T-helper 1 cell treated with Interleukin-12 subunit alpha and Interleukin-12 subunit beta and Interleukin-4 antibody, amounts not matched to agents 30 ng/mL and 1 ng/mL, for 36 hours (primary cell): ENCODE results near the gene CALB2. TPM values are rescaled to one million over a fixed set of nuclear protein-coding genes. Genes with fewer than 3 reads are reported as not detected.

Experiments used
- intact Hi-C: fragments of 100-400 bp; cut with micrococcal nuclease; formaldehyde crosslinking; loops from one replicate; pipeline ENCODE4 v1.15.1; 2024
- total RNA-seq: library from RNA; stranded (reverse); gene quantifications from 2 replicates; pipeline ENCODE4 v1.2.3, GENCODE V29; 2022

Gene CALB2
- total RNA-seq = not detected in 2 replicates

GRCh38 chr16:71358464-71358998, at the start of gene CALB2:
CALB2 (plus strand) TSS chr16:71358723; CDS start chr16:71358793, 70 bp downstream.
- intact Hi-C loops = loop anchor here (10.0 kb wide), 1 partner anchor 584 kb away; no protein-coding TSS in a partner anchor

- intact Hi-C loops = loop anchor here (5.0 kb wide), 1 partner anchor 94 kb away; no protein-coding TSS in a partner anchor
Observed at GRCh38 chr16:71311553-71312158, 46.9 kb upstream of the CALB2 start.

- intact Hi-C loops = loop anchor here (5.0 kb wide), 1 partner anchor 96 kb away; no protein-coding TSS in a partner anchor
Observed at GRCh38 chr16:71313591-71313990, 44.9 kb upstream of the CALB2 start.

GRCh38 chr16:71315269-71315668, 43.3 kb upstream of the CALB2 start:
- intact Hi-C loops = no loop called here

GRCh38 chr16:71319999-71320398, 38.5 kb upstream of the CALB2 start:
- intact Hi-C loops = no loop called here

GRCh38 chr16:71327720-71328119, 30.8 kb upstream of the CALB2 start:
- intact Hi-C loops = no loop called here

GRCh38 chr16:71328151-71328550, 30.4 kb upstream of the CALB2 start:
- intact Hi-C loops = no loop called here

- intact Hi-C loops = no loop called here
Observed at GRCh38 chr16:71337631-71338030, 20.9 kb upstream of the CALB2 start.

- intact Hi-C loops = no loop called here
Observed at GRCh38 chr16:71338193-71338592, 20.3 kb upstream of the CALB2 start.

- intact Hi-C loops = no loop called here
Observed at GRCh38 chr16:71338632-71339031, 19.9 kb upstream of the CALB2 start.

- intact Hi-C loops = no loop called here
Observed at GRCh38 chr16:71339236-71340171, 19.0 kb upstream of the CALB2 start.

- intact Hi-C loops = no loop called here
Observed at GRCh38 chr16:71340406-71340805, 18.1 kb upstream of the CALB2 start.

- intact Hi-C loops = no loop called here
Observed at GRCh38 chr16:71341881-71342280, 16.6 kb upstream of the CALB2 start.

- intact Hi-C loops = no loop called here
Observed at GRCh38 chr16:71343078-71343477, 15.4 kb upstream of the CALB2 start.

GRCh38 chr16:71344315-71344905, 14.1 kb upstream of the CALB2 start:
- intact Hi-C loops = no loop called here

GRCh38 chr16:71345031-71345430, 13.5 kb upstream of the CALB2 start:
- intact Hi-C loops = no loop called here

- intact Hi-C loops = no loop called here
Observed at GRCh38 chr16:71347146-71347545, 11.4 kb upstream of the CALB2 start.

GRCh38 chr16:71348262-71349085, 10.0 kb upstream of the CALB2 start:
- intact Hi-C loops = no loop called here

- intact Hi-C loops = loop anchor here (10.0 kb wide), 1 partner anchor 576 kb away; no protein-coding TSS in a partner anchor
Observed at GRCh38 chr16:71350821-71351557, 7.5 kb upstream of the CALB2 start.

GRCh38 chr16:71351558-71351901, 7.0 kb upstream of the CALB2 start:
- intact Hi-C loops = loop anchor here (10.0 kb wide), 1 partner anchor 577 kb away; no protein-coding TSS in a partner anchor
